ENCODE data around the gene SDCCAG8. TPM values are rescaled to one million over a fixed set of nuclear protein-coding genes. Genes with fewer than 3 reads are reported as not detected.

The SDCCAG8 gene
- total RNA-seq, 1 donor from 2014 or later, result 70.4 TPM

DNA sequence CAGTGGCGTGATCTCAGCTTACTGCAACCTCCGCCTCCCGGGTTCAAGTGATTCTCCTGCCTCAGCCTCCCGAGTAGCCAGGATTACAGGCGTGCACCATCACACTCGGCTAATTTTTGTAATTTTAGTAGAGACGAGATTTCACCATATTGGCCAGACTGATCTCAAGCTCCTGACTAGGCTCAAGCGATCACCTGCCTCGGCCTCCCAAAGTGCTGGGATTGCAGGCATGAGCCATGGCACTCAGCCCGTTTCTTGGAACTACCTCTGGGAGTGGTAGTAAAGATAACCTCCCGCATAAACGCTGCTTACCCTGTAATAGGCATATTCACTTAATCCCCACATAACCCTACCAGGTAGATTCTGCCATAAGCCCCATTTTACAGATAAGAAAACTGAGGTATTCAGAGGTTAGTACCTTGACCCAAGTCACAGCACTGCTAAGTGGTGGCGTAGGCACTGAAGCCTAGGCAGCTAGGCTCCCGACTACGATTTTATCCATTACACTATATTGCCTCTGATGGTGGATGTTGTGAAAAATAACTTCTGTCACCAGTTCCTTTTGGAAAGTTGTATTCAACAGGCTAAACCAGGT, 143.8 kb downstream of the SDCCAG8 start:
- intact Hi-C loops (cut with DNase I), result no loop called here
- DNase-seq (ENCODE audit: low spot score), result no peak
- ATAC-seq, result no peak

DNA sequence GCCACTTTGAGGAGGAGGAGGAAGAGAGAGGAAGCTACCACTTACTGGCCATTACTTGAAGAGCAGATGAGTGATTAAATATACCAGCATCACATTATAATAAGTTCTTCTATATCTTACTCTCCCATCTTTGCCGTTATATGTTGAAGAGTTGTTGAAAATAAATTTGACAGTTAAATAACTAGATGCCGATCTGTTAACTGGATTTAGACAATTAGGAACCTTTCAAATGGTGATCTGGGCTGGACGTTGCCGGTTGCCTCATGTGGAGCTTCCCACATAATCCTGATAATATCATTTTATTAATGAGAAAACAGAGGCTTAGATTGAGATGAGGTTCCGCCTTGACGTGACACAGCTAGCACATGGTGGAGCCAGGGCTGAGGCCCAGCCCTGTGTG, 147.0 kb downstream of the SDCCAG8 start:
- no peak for DNase-seq (ENCODE audit: low spot score)
- no peak for ATAC-seq
- intact Hi-C loops (cut with DNase I), result no loop called here

DNA sequence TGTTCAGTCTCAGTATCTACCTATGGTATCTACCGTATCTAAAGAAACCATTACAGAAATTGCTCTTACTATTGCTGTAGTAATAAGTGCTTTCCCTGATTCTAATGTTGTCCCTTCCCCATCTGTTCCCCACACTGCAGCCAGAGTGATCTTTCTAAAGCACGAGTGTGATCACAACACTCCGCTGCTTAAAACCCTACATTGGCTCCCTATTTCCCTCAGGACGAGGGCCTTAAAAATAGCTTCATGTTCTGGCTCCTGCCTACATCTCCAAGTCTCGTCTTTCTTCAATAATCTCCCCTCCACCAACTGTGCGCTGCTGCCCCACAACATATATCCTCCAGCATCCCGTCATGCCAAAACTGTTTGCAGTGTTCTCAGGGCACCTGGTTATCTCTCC, 150.6 kb downstream of the SDCCAG8 start:
- ATAC-seq (no peak), DNase-seq (ENCODE audit: low spot score) (no peak)
- intact Hi-C loops (cut with DNase I), result no loop called here

DNA sequence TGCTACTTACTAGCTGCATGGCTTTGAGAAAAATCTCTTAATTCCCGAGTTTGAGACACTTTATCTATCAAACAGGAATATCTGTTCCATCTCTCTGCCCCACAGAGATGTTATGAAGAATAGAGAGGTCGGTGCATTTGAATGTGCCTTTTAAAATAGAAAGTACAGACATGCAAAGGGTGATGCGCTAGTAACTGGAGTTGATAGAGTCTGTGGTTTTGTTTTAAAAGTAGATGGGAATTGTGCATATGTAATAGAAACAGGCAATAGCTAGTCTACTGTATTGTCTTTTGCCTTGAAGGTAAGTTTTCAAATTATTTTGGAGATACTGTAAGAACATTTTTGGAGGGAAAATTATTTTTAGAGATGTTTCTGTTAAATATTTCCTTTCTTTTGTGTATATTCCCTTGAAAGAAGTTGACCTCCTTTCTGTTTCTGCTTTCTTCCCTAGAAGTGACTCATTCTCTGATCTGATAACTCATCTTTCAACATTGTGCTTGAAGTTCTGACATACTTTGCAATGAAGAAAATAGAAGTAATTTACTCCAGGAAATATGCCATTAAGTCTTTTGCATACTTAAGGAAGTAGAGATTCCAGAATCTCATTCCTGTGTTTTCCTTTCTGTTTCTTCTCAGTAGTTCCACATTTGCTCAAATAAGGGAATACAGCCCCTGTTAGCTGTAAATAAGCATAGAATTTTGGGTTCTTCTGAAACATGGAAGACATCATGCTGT, 151.6 kb downstream of the SDCCAG8 start:
- DNase-seq (ENCODE audit: low spot score), result no peak
- intact Hi-C loops (cut with DNase I), result no loop called here
- ATAC-seq, result no peak

DNA sequence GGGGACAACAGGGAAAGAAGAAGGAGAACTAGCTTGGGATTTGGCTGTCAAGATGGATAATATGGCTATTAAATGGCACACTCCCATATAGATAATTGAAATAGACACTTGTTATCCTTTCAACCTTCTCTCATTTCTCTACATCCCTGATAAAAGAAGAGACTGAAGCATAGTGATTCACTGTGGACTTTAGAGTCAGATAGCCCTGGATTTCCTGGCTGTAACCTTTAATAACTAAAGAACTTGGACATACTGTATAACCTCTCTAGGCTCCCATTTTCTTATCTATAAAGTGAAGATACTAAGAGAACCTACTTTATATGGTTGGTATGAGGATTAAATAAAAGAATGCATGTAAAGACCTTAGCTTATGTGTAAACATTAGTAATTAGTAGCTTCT, 152.6 kb downstream of the SDCCAG8 start:
- intact Hi-C loops (cut with DNase I), result no loop called here
- no peak for DNase-seq (ENCODE audit: low spot score)
- ATAC-seq, result no peak

GRCh38 chr1:243409284-243409683, 153.4 kb downstream of the SDCCAG8 start:
- intact Hi-C loops (cut with DNase I), result no loop called here
- DNase-seq (ENCODE audit: low spot score) (no peak), ATAC-seq (no peak)

- DNase-seq (ENCODE audit: low spot score) (no peak), ATAC-seq (no peak)
- intact Hi-C loops (cut with DNase I), result no loop called here
Measured at GRCh38 chr1:243411472-243411871, 155.6 kb downstream of the SDCCAG8 start.

DNA sequence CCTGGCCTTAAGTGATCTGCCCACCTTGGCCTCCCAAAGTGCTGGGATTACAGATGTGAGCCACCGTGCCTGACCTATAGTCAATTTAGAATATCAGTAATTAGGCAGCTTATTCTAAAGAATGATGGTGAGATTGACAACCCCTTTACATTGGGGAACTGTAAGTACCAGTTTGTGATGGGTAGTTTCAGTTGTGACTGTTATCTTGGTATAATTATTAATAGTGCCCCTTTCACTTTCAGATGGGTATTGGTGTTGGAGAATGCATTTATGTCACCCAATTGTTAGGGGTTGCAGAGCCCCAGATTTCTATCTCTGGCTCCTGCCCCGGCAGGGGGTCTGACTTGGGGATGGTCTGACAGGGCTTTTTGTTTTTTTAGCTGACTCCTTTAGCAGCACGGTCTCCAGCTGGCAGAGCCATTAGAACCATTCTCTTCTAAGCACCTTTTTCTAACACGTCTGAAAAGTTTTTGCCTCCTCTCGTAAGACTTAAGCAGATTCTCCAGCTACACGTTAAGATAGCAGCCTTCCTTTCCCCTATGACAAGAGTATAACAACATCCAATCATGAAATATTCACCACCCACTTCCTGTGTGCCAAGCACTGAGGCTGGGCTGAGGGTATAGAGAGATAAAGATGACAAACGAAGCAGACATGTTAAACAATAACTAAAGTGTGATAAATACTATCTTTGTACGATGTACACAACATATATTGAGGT, 157.8 kb downstream of the SDCCAG8 start:
- ATAC-seq, result no peak
- DNase-seq (ENCODE audit: low spot score), result no peak
- intact Hi-C loops (cut with DNase I), result no loop called here

GRCh38 chr1:243414152-243414494, 158.3 kb downstream of the SDCCAG8 start:
- intact Hi-C loops (cut with DNase I), result no loop called here
- DNase-seq (ENCODE audit: low spot score), result no peak
- ATAC-seq, result no peak

DNA sequence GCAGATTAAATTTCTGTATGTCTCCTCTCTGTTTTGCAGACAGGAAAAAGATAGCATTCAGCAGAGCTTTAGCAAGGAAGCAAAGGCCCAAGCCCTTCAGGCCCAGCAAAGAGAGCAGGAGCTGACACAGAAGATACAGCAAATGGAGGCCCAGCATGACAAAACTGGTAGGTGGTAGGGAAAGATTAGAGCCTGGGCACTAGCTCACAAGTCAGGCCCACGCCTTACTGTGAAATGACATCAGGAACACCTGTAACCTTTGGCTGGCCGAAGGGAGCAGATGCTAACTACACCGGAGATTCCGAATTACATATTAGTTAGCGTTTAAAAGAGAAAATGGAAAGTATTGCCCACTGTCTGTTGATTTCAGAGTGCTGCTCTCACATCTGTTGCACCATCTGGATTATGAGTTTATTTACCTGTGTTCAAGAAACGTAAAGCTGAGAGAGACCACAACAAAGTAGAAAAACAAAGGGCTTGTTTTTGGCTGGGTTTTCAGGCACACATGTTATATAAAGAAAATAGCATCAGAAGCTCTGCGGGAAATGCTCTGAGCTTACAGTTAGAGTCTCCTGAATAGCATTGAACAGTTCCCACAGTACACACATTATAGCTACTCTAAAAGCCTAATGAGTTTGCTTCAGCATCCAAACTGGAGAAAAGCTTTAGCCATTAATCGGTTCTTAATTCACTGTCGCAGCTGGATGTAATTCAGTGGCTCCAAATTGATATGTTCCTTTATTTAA, 160.0 kb downstream of the SDCCAG8 start:
- no peak for ATAC-seq
- DNase-seq (ENCODE audit: low spot score), result no peak
- intact Hi-C loops (cut with DNase I), result no loop called here

- ATAC-seq (no peak), DNase-seq (ENCODE audit: low spot score) (no peak)
- intact Hi-C loops (cut with DNase I), result no loop called here
Measured at GRCh38 chr1:243416495-243416894, 160.7 kb downstream of the SDCCAG8 start.

DNA sequence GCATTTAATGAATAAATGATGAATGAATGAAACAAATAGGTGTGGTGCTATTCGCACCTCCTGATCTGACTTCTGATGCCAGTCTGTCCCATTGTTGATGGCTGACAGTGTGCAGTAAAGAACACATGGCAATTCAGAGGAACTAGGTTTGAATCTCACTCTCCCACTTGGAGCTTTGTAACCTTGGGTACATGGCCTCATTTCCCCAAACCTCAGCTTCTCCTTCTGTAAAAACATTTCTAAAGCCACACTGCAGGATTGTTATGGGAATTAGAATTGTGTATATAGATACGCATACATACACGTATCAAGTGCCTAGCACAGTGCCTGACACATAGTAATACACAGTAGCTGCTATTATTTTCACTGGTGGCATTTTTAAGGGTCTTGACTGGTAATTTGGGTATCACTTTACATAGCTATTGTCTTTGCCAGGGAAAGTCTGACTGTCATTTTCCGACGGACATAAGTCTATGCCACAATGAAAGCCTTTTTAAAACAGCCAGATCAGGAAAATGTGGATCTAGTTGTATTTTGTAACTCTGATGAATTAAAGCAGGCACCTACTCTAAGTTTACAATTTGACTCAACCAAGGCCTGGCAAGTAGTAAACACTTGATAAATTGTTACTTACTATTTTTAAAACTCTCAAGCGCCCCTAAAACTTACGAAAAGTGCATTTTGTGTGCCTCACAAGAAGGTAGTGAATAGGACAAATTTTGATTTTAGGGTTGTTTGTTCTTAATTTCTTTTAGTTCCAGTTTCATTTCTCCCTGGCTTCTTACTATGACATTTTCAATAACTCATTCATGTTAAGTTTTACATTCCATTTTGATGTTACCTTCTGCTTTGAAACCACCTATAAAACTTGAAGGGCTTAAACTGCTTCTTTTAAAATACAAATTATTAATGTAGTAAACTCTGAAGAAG, 164.4 kb downstream of the SDCCAG8 start:
- intact Hi-C loops (cut with DNase I), result no loop called here
- ATAC-seq, result no peak
- no peak for DNase-seq (ENCODE audit: low spot score)

GRCh38 chr1:243420946-243421685, 165.3 kb downstream of the SDCCAG8 start:
- intact Hi-C loops (cut with DNase I), result no loop called here
- ATAC-seq (no peak), DNase-seq (ENCODE audit: low spot score) (no peak)

DNA sequence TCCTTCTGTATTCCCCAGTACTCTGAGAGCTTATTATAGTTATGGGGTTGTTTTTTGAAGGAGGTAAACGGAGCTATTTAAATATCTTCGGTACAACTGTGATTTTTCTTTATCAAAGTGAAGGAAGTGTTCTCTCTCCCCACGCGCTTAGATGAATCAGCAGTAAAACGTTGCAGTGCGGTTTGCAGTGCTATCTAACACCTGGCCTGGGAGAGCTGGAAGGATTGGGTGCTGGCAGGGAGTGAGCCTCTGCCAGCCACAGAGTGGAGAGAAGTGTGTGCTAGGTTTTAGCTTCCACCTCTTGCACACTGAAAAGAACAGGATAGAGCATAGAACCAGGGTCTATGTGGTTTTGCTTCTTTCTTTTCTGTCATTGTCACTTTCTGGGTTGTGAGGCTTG, 165.9 kb downstream of the SDCCAG8 start:
- DNase-seq (ENCODE audit: low spot score) (no peak), ATAC-seq (peak; percentile 44)
- intact Hi-C loops (cut with DNase I), result no loop called here

- intact Hi-C loops (cut with DNase I), result no loop called here
- no peak for DNase-seq (ENCODE audit: low spot score)
- ATAC-seq, result no peak
Measured at GRCh38 chr1:243422362-243422761, 166.5 kb downstream of the SDCCAG8 start.

DNA sequence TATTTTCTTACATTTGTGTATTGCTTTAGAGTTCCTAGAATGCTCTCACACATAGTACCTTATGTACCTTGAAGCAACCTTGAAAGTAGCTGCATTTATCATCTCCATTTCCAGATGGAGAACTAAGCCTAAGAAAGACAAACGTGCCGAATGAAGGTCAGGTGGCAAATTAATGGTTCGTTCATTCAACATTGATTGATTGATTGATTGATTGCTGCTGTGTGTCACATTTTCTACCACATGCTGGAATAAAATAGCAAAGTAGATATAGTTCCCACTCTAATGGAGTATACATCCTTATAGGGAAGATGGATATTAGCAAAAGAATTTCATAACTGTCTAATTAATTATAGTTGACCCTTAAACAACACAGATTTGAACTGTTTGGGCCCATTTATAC, 172.2 kb downstream of the SDCCAG8 start:
- intact Hi-C loops (cut with DNase I), result no loop called here
- ATAC-seq, result no peak

DNA sequence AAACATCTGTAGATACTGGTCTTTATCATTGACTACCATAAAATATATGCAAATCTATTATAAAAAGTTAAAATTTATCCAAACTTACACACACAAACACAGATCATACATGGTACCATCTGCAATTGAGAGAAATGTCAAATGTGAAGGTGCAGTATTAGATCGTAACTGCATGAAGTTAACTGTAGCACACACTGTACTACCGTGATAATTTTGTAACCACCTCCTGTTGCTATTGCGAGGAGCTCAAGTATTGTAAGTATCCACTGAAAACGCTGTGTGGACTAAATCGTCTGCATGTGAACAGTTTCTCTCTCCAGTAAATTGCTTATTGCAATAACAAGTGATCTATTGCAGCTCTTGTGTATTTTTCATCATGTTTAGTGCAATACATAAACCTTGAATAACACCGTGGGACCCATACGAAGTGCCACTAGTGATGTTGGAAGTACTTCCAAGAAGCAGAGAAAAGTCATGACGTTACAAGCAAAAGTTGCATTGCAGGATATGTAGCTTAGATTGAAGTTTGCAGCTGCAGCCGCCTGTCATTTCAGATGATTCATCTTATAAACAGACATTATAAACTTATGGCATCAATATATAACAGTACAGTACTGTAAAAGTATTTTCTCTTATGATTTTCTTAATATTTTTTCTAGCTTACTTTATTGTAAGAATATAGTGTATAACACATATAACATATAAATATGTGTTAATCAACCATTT, 172.9 kb downstream of the SDCCAG8 start:
- no peak for DNase-seq (ENCODE audit: low spot score)
- intact Hi-C loops (cut with DNase I), result no loop called here
- no peak for ATAC-seq

More for the DNA sequence above, 172.2 kb downstream of the SDCCAG8 start:
- DNase-seq (ENCODE audit: low spot score), result no peak

Measured in sciatic nerve (tissue), 2 donors.